Stimulated activated CD8-positive, alpha-beta memory T cell treated with anti-CD3 and anti-CD28 coated beads, Interleukin-12 subunit alpha, Interleukin-12 subunit beta, amount 100 ng/mL, for 1 hour (primary cell): Measurements from ENCODE around the gene VPS13C.
"Not testable (repeated sequence)": the region's sequence is repeated elsewhere in the genome, so short reads cannot be mapped to it uniquely, and the experiment has no call there.

Source experiments
- DNase-seq: peaks from one replicate; pipeline ENCODE4 v3.0.0-alpha.2; 2020; ENCODE audit warnings: low read depth

VPS13C gene

DNA sequence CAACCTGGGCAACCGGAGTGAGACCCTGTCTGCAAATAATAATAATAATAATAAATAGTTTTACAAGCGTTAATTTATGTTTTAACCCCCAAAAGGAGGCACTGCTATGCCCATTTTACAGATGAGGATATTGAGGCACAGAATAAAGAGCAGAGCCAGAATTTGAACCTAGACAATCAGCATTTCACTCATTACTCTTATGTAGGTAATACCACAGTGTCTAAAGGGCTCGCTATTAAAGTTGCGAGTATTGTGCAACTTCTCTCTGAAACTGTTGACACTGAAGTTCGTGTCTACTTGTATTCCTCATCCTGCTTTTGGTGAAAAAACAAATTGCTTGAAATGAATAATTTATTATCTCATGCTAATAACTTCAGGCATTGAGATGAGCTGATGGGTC lies 9.3 kb upstream of the VPS13C start:
- DNase-seq: no peak

DNA sequence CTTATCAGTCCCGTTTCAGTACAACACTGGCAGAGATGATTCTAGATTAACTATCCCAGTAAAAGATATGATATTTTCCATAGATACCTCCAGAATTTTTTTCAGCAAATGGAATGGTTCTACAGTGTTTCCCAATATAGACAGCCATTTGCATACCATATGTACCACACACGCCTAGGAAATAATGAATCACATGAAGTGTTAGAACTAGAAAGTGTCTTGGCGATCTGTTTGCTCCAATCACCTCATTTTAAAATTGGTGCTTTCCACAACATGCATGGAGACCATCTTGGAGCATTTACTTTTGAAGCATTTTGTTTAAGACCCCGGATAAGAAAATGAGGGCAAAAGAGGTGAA lies 8.5 kb upstream of the VPS13C start:
- DNase-seq: no peak

DNA sequence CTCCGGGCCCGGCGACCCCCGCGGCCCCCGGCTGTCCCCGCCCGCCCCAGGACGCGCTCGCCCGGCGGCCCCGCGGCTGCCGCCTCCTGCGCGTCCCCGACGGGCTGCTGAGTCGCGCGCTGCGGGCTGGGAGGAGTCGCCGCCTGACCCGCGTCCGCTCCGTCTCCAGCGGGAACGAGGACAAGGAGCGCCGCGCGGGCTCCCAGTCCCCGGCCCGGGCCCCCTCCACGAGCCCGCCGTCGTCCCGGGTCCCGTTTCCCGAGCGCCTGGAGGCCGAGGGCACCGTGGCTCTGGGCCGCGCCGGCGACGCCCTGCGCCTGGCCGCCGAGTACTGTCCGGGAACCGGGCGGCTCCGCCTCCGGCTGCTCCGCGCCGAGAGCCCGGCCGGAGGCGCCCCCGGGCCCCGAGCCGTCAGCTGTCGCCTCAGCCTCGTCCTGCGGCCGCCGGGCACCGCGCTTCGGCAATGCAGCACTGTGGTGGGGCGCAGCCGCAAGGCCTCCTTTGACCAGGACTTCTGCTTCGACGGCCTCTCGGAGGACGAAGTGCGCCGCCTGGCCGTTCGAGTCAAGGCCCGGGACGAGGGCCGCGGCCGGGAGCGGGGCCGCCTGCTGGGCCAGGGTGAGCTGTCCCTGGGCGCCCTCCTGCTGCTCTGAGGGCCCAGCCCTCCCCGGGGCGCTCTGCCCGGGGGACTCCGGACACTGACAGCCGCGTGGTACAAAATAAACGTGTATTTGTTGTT lies 8.0 kb upstream of the VPS13C start:
- no peak for DNase-seq

- no peak for DNase-seq
Measured at GRCh38 chr15:62067448-62068044, 7.3 kb upstream of the VPS13C start.

GRCh38 chr15:62066663-62067447 lies 6.6 kb upstream of the VPS13C start, which contains the start of gene C2CD4A:
Gene C2CD4A, plus strand, starts transcription at chr15:62066977. Its CDS starts 637 bp downstream, at chr15:62067614.
- peak; percentile 37 for DNase-seq

DNA sequence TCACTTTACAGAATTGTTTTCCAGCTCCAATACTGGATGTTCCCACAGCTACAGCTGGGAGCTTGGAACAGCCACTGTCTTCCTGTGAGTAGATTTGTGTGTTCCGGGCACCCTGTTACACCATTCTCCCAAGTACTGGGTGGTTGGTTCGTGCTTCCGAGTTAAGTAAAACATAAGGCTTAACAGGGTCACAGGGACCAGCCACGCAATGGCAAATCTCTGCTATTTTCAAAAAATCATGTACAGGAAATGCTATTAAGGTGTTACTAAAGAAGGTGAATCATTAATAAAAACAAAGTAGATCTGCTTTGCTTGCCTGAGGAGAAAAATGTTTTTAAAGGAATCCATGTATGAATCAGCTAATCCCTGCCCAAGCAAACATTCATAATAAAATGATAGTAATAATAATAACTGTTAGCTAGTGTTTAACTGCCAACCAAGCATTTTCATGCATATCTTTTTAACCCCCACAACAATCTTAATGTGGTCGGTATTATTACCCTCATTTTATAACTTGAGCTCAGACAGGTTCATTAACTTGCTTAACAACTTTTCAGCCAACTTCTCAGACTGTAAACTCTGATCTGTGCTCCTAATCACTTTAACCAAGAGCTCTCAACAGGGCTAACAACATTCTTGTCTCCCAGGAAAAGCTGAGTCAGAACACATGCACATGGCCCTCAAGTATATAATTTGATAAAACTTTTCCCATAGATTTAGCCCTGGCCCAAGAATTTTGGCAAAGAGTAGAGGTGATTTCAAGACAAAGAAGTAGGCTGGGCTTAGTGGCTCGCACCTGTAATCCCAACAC lies 3.8 kb upstream of the VPS13C start:
- DNase-seq: no peak

- DNase-seq: no peak
Measured at GRCh38 chr15:62060896-62061280, 641 bp upstream of the VPS13C start.

GRCh38 chr15:62059816-62060112 lies 483 bp downstream of the VPS13C start:
- no peak for DNase-seq

DNA sequence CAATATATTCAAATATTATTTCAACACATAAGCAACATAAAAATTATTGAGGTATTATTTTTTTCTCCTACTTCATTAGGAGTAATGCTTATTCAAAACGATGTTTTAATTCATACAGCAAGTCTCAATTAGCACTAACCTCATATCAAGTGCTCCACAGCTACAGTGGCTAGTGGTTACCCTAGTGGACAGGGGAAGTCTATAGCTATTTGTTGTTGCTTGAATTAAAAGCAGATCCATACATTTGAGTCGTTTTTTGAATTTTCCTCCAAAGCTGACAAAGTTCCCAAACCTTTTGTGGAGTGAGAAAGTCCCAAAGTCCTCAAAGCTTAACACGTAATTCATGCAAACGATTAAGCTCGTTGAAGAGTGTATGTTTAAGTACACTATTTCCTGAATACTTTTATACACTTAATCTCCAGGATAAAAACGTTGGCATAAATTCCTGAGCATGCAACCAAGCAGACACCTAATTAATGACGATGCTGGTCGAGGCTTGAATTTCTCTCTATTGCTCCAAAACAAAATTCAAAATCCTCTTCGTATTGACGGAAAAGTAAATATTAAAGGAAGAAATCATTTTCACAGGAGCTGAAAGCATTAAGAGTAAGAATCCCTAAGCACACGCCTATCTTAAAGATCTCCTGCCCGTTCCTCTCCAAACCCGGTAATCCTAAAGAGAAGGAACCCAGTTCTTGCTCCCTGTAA lies 985 bp downstream of the VPS13C start:
- DNase-seq: no peak

DNA sequence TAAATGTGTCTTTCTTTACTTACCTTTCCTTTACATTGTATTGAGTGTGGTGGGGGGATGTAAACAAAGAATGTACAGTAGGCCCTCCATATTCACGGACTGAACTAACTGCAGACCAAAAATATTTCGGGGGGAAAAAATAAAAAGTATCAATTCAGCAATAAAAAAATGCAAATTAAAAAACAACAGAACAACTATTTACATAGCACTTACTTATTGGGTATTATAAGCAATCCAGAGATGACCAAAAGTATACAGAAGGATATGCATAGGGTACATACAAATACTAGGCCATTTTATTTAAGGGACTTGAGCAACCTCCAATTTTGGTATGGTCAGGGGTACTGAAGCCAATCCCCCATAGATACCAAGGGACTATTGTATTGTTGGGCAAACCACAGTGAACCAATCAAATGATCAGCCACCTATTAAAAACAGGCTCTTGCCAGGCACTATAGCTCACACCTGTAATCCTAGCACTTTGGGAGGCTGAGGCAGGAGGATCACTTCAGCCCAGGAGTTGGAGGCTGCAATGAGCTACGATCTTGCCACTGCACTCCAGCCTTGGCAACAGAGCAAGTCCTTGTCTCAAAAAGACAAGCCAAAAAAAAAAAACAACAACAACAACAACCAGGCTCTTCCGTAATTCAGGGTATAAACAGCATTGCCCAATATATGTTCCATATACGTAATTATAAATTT lies 1.8 kb downstream of the VPS13C start:
- no peak for DNase-seq

DNA sequence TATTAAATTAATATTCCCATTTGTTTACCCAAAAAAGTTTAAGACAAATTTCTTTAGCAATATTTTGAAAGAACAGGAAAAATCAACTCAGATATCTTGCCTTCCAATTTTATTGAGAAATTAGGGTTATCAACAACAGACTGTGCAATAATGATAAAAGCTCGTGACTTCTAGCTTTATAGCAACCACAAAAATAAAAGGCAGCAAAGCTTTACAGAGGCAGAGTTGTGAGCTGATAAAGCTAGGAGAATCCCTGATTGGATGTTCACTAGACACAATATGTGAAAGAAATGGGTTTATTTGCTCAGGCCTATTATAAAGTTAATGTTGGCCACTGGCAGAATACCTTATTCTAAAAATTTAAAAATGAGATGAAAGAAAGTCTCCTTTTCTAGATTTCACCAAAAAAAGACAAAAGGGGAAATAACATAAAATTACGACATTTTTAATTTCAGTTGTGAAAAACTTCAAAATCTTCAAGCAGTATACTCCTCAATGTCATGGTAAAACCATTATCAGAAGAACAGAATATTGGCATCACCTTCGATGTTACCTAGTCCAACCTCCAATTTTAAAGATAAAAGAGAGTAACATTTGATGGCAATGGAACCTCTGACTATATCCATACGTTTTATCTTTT lies 2.8 kb downstream of the VPS13C start:
- DNase-seq: no peak

GRCh38 chr15:62054979-62055378 lies 5.3 kb downstream of the VPS13C start:
- DNase-seq: no peak

- DNase-seq: no peak
Measured at GRCh38 chr15:62053439-62054085, 6.7 kb downstream of the VPS13C start.

- DNase-seq: no peak
Measured at GRCh38 chr15:62052713-62053112, 7.5 kb downstream of the VPS13C start.

GRCh38 chr15:62051166-62051565 lies 9.1 kb downstream of the VPS13C start:
- no peak for DNase-seq

- DNase-seq: no peak
Measured at GRCh38 chr15:62050115-62050514, 10.1 kb downstream of the VPS13C start.

GRCh38 chr15:62048254-62048653 lies 12.0 kb downstream of the VPS13C start:
- not testable (repeated sequence) for DNase-seq

GRCh38 chr15:62047282-62047827 lies 12.9 kb downstream of the VPS13C start:
- no peak for DNase-seq

DNA sequence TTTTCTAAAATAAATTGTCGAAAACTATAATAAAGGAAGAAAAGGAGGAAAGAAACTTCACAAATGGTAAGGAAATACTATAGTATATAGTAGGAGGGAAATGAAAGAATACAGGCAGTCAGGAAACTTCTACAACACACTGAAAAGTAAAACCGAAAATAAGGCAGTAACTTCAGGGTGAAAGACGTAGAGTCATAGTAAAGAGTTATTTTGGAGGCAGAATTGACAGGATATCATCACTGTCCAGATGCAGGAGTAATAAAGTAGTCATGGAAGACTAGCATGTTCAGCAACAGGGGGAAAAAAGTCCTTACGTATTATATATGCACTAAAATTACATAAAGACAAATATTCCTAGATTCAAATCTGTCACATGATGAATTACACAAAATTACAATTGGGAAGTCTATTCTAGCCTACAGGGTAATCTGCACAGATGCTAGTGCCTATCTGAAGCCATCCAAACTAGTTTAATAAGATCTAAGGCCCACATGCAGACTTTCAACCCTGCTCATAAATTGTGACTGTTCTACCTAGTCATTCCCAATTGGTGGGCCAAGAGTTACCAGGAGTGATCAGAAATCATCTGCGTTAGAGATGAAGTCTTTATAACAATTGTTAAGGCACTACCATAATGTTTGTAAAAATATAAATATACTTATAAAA lies 14.0 kb downstream of the VPS13C start:
- DNase-seq: no peak
